Right ventricle myocardium inferior (tissue), 1 donor: ENCODE results near the gene ATRIP. TPM values are rescaled to one million over a fixed set of nuclear protein-coding genes. Genes with fewer than 3 reads are reported as not detected.

ENCODE experiments used
- ATAC-seq: fragments of 200-7000 bp; cut with Tn5 transposase; one replicate; pipeline ENCODE4 v1.9.1; 2020; ENCODE audit warnings: mild to moderate bottlenecking, moderate library complexity
- DNase-seq: peaks from one replicate; pipeline ENCODE4 v3.0.0; 2021; ENCODE audit errors: missing footprints
- intact Hi-C: fragments of 100-400 bp; cut with DNase I; formaldehyde crosslinking; loops from one replicate; pipeline ENCODE4 v1.11.0; 2022
- total RNA-seq: library from RNA; stranded (reverse); fragmentation: NEBNext Ultra II Directional; extraction: Animal tissue kit (Norgen Biotek cat#: 25700); gene quantifications from one replicate; pipeline ENCODE4 v1.2.1, GENCODE V29; 2021
- donor health status: DM: no; HTN: yes; CAD: no; lungs with severe emphysema.

ATRIP gene
- total RNA-seq, 1 donor from 2014 or later, result 3.2 TPM

- DNase-seq, result no peak
- intact Hi-C loops, result no loop called here
- ATAC-seq, result no peak
Measured at GRCh38 chr3:48432411-48433371, 13.8 kb upstream of the ATRIP start.

DNA sequence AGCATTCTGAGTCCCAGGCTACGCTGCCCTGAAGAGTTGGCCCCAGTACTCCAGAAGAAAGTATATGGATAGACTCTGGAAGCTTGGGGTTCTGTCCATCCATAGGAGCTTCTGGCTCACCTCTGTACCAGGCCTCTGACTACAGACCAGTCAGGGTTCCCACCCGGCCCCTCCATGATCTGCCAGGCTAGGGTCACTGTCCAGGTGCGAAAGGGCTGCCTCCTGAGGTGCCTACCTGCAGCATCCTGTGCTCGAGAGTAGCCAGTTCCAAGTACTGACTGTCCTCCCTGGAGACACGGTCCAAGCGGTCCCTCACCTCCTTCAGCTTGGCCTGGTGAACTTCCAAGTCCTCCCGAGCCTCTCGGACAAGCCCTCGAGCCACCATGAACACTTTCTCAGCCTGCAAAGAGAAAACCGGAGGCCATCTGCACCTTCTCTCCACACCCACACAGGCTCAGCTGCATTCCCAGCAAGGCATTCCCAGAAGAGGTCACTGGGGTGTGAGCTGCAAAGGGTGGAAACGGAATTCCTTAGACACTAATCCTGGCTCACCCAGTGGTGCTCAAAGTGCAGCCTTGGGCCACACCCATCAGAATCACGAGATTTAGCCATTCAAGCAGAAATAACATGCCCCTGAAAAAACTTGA lies 12.9 kb upstream of the ATRIP start:
- DNase-seq, result no peak
- intact Hi-C loops, result no loop called here
- no peak for ATAC-seq

DNA sequence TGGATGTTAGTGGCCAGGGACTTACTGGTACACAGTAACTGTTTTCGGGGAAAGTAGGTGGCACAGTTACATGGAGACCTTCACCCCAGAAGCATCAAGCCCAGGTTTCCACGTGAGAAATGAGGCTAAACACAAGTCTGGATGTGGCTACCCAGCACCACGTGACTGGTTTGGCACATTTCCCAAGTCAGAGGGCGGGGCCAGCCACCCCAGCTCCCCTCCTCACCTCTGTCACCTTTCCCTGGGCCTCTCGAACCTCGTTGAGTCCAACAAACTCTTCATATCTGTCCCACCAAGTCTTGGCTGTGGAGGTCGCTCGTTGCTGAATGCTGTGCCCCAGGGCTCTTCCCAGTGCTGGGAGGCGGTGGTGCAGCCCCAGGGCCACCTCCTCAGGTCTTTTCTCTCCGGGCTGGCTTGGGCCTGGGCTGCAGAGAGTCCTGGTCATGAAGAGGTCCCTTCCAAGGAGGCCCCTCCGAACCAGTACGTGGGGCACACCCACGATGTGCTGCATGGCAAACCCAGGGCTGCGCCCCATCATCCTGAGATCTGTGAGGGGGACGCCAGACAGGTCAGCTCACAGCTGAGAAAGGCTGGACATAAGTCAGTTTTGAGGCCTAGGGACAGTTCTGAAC lies 11.8 kb upstream of the ATRIP start:
- intact Hi-C loops, result no loop called here
- no peak for DNase-seq
- ATAC-seq, result no peak

GRCh38 chr3:48435223-48435595 lies 11.3 kb upstream of the ATRIP start:
- no peak for ATAC-seq
- intact Hi-C loops, result no loop called here

DNA sequence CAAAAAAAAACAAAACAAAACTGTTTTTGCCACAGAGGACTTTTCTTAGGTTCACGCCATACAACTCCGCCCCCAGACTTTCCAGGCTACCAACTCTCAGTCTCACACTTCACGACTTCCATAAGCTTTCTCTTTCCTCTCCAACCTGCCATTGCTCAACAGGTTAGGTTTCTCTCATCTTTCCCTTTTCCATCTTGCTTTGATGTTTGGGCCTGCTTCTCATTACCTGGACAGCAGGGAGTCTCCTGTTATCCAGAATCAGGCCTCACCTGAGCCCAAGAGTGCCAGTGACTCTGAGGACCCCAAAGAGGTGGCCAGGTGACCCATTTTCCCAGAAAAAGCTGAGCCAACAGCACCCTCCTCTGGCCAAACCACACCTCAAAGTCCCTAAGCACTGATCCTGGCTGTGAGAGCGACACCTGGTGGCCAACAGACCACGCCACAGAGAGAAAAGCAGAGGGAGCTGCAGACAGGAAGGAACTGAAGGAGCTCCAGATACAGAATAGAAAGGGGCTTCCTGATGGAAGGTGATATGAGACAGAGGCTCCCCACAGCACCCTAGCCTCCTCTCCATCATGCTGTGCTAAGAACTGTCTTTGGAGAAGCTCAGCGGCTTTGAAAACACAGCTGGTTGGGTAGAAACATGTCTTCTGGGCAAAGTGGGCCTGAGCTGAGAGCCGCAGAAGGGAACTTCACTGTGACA lies 10.6 kb upstream of the ATRIP start:
- DNase-seq, result peak; percentile 90
- intact Hi-C loops, result loop anchor here (1.0 to 2.0 kb wide), 3 partner anchors 35 to 241 kb away; no protein-coding TSS in a partner anchor
- peak; percentile 55 for ATAC-seq

More at GRCh38 chr3:48435223-48435595, 11.3 kb upstream of the ATRIP start:
- DNase-seq, result no peak

DNA sequence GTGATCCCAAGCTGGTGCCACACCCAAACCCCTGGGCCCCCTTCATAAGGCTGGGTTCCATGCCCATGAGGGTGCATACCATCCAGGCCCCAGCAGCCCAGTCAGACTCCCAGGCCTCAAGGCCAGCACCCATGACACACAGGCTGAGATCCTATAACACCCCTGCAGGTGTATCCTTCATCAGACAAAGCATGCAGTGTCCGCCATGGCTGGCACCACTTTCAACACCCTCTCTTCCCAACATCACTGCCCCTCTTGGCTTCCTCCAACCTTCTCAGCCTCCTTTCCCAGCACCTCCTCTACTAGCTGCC lies 10.1 kb upstream of the ATRIP start:
- DNase-seq (no peak), ATAC-seq (no peak)
- intact Hi-C loops, result loop anchor here (1.0 to 2.0 kb wide), 3 partner anchors 35 to 242 kb away; no protein-coding TSS in a partner anchor

DNA sequence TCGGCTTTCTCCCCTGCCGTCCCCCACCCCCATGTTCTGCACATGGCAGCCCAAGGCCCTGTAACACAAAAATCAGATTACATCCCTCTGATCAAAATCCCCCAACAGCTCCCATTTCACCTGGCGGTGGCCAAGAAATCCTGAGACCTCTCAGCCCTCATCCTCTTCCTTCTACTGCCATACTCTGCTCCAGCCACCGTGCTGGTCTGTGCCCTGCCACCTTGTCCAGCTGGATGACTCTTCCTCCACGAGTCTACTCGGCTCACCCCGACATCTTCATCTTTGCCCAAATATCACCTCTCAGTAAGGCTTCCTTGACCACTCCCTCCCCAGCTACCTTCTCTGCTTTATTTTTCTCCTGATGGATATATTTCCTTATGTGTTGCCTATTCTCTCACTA lies 9.7 kb upstream of the ATRIP start:
- no peak for ATAC-seq
- intact Hi-C loops, result loop anchor here (1.0 to 2.0 kb wide), 3 partner anchors 36 to 242 kb away; no protein-coding TSS in a partner anchor

DNA sequence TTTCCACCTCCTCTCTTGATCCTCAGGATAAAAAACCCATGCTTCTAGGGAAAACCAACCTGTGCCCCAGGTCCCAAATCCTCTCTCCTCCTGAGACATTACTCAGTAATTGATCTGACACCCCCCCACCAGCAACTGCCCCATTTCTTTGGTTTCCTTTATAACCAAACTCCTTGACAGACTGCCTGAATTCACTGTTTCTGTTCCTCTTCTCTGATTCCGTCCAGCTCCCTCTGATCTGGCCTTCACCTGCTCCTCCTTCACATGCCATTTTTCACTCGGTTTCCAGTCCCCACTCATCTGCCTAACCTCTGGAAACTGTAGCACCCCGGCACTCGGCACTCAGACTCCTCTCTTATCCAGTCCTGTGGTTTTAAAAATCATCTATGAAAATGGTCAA lies 8.7 kb upstream of the ATRIP start:
- ATAC-seq (no peak), DNase-seq (no peak)
- intact Hi-C loops, result loop anchor here (2.0 kb wide), 1 partner anchor 243 kb away; no protein-coding TSS in a partner anchor

More for the DNA sequence above, 9.7 kb upstream of the ATRIP start:
- no peak for DNase-seq

GRCh38 chr3:48439820-48440589 lies 6.5 kb upstream of the ATRIP start, which contains the start of the genes CCDC51 and TMA7:
TSS of gene CCDC51 (minus strand) at chr3:48440119. CDS start at chr3:48435128, 4,991 bp downstream.
TSS of gene TMA7 (plus strand) at chr3:48440257. CDS start at chr3:48440297, 40 bp downstream.
- intact Hi-C loops, result no loop called here
- DNase-seq (peak; percentile 99), ATAC-seq (peak; percentile 99)

DNA sequence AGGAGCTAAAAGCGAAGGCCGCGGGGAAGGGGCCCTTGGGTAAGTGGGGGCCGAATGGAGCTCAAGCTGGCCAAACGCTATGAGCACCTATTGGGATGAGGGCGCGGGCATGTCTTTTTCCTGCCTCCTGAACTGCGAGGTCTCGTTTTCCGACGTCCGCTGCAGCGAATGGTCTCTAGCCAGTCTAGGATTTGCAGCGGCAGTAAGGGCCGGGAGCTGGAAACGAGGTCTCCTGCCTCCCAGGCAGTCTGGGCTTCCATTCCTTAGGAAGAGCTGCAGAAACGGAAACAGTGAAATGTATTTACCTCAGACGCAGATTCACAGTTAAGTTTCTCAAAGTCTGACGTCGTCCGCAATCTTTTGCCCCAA lies 6.0 kb upstream of the ATRIP start:
- intact Hi-C loops, result no loop called here
- ATAC-seq (no peak), DNase-seq (no peak)

- ATAC-seq (no peak), DNase-seq (no peak)
- intact Hi-C loops, result no loop called here
Measured at GRCh38 chr3:48441940-48442339, 4.6 kb upstream of the ATRIP start.

- intact Hi-C loops, result no loop called here
- ATAC-seq, result no peak
- DNase-seq, result no peak
Measured at GRCh38 chr3:48445277-48445882, 1.2 kb upstream of the ATRIP start.

- no peak for DNase-seq
- intact Hi-C loops, result no loop called here
- no peak for ATAC-seq
Measured at GRCh38 chr3:48446043-48446424, 503 bp upstream of the ATRIP start.

- no peak for ATAC-seq
- intact Hi-C loops, result no loop called here
- no peak for DNase-seq
Measured at GRCh38 chr3:48451270-48451669, 4.7 kb downstream of the ATRIP start.

DNA sequence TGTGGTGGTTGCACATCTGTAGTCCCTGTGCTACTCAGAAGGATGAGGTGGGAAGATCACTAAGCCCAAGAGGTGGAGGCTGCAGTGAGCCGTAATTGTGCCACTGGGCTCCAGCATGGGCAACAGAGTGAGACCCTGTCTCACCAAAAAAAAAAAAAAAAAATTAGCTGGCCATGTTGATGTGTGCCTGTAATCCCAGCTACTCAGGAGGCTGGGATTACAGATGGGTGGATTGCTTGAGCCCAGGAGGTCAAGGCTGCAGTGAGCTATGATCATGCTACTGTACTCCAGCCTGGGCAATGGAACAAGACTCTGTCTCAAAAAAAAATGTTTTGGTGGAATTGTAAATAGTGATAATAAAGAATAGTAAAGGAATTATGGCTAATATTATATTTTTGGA lies 9.9 kb downstream of the ATRIP start:
- intact Hi-C loops, result no loop called here
- no peak for ATAC-seq
- no peak for DNase-seq

GRCh38 chr3:48459331-48459730 lies 12.8 kb downstream of the ATRIP start:
- DNase-seq, result no peak
- intact Hi-C loops, result no loop called here
- ATAC-seq, result no peak

GRCh38 chr3:48459773-48460516 lies 13.4 kb downstream of the ATRIP start:
- no peak for ATAC-seq
- no peak for DNase-seq
- intact Hi-C loops, result no loop called here
